GM21447 (cell line): ENCODE results near the gene CADPS2.
A peak's percentile ranks its signal among the peaks of the same experiment; 100 is the strongest.

ENCODE experiments used
- ATAC-seq: cut with Tn5 transposase; IDR thresholded peaks from one replicate; pipeline ENCODE4 v1.9.1; 2021; ENCODE audit not compliant: unreplicated experiment

Gene CADPS2

DNA sequence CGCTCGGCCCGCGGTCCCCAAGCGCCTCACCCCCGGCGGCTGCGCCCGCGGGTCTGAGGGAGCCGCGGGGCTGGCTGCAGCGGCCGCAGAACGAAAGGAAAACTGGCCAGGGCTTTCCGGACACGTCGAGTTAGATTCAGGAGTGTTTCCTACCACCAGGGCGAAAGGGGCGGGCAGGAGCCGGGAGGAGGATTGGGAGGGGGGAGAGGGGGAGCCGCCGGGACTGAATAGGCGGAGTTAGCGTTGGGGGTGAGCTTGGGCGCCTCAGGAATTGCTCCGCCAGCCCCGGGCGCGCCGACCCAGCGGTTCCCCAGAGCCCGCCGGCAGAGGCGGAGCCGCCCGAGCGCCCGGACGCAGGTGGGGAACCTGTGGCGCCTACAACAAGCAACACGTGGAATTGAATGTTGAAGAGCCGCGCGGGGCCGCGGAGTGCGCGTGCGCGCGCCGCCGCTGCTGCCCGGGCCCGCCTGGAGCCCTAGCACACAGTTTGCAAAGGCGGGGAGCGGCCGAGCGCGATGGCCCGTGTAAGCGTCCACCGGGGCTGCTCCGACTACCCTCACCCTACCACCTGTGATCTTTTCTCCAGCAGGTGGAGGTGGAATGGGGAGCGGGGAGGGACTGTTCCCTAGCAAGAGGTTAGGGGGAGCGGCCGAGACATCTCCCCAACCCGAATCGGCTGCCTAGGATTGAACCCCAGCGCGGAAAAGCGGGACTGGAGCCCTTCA, at the start of gene CADPS2:
TSS of gene CADPS2 (minus strand) at position 104 of the 725 bp plus-strand sequence. CDS start 123 bp downstream, outside the sequence.
- peak; percentile 59 for ATAC-seq

DNA sequence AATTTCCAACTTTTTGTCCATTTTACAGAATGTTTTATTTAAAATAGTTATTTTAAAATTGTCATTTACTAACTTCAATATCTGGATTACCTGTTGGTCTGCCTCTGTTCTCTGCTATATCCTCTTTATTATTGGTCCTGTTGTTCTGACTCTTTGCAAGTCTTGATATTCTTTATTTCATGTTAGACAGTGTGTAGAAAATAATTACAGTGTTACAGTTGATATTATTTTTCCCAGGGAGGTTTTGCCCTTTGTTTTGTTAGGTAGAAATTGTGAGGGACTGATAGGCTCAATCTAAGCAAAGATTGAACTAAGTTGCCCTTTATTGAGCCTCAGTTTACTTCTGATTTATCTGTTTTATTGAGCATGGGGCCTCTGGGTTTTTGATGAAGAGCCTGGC, 49.4 kb upstream of the CADPS2 start:
- no peak for ATAC-seq

DNA sequence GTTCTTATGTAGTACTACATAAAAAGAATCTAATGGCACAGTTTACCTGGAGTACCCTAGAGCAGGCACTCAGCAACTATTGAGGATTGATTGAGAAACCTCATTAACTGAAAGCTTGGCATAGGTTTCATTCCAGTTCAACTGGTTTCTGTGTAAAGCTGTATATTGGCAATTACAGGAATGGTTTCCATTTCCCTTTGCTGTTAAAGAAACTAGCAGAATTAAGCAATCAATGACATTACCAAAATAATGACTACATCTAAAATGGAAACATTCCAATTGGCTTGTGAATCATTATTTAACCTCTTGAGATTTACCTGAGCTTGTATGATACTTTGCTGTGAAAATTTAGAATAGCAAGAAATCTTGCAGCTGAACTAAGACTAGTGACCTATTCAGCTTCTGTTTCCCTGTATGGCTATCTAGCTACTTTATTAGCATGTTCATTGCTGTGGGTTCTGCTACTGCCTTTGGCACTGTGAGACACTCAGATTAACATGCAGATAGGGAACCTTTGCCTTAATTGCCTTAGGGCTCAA, 33.5 kb upstream of the CADPS2 start:
- no peak for ATAC-seq

DNA sequence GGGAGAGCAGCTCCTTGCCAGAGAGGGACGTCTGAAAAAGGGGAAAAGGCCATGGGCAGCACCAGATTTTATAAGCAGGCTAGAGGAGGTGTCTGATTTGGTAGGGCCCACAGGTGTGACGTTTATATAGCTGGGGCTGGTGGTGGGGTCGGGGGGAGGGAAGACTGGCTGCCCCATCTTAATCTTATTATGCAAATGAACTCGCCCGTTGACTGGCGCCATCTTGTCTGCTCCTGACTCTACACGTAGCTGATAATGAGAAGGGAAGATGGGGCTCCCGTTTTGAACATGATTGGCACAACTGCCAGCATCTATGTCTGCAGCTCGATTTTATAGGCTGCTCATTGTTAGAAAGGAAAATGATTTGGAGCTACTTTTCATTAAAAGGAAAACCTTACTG, 28.6 kb upstream of the CADPS2 start:
- no peak for ATAC-seq

DNA sequence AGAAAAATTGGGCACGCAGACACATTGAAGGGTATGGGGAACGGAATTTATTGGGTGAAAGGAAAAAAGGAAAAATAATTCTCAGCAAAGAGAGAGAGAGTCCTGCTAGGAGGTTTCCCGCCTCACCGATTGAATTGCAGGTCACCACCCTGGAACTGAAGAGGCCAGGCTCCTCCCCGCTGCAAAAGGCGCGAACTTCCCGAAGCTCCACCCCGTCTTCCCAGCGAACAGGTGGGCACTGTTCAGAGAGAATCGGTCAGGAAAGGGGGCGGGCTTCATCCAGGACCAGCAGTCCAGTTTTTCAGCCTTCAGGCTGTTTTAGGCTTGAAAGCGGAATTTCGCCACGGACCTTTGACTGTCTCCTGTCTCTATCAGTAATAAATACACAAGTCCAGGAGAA, 27.3 kb upstream of the CADPS2 start:
- ATAC-seq = no peak

DNA sequence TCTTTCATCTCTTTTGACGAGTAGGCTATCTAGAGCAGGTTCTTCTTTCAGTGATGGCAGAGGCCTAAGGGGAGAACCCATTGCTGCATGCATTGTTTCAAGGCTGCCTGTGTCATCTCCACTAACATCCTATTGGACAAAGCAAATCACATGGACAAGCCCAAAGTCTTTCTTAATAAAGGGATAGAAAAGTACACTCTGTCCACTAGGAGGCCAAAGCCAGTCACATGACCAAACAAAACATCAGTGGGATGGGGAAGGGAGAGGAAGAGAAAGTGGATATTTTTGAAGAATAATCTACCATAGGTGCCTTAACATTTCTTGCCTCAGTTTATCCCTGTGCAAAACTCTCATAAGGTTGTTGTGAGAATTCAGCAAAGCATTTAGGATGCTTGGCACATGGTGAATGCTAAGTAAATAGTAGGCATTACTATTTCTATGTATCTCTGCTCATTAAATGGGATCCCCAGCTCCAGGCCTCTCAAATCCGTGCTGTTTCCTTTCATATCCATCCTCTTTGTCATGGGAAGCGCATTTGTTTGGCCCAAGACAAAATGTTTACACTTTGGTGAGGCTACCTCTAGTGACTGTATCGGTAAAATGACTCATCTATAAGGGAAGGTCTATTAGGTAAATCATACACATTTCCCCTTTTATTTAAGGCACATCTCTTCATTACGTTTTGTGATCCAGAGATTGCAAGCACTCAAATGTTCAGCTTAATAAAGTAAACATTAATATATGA, 16.7 kb upstream of the CADPS2 start:
- no peak for ATAC-seq

DNA sequence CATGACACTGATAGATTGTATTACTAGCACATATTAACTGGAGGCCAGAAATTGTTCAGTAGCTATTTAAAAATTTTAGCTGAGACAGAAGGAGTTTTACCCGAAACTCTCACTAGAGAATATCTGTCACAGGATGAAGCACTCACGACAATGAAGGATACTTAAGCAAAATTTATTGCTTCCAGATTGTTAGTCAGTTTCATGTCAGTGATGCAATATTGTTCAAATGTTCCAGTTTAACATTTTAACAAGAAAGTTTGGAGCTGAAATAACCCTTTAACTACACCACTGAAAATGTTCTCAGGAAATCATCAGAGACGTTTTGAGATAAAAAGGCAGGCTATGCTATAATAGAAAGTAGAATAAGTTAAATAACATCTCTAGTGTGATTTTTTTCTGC, 15.0 kb upstream of the CADPS2 start:
- no peak for ATAC-seq

DNA sequence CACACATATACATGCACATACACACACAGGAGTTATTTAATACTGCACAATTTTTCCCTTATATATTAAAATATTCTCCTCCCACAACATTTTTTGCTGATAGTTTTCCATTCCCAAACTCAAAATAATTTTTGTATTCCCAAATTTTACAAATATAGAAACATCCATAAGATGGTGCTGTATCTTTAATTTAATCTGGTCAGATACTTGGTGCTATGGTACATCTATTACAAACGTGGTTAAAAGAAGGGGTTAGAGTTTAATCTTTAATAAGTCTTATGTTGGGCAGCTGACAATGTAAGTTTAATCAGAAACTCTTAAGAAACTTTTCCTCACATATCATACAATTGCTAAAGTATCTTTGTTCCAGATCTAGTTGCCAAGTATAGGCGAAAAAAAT, 10.2 kb upstream of the CADPS2 start:
- ATAC-seq = no peak

DNA sequence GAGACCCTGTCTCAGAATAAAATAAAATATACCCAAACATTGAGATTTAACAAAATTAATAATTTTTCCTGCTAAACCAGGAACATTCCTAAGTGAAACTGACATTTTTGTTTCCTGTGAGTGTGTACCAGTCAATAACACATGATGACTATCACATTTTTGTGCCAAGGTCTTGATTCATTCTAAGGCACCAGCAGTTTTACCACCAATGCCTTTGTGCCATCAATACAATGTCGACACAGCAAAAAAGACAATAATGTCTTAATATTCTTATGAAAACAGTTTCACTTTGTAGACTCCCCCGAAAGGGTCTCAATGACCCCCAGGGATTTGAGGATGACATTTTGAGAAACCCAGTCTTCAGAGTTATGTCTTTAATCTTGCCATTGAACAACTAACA, 7.2 kb upstream of the CADPS2 start:
- no peak for ATAC-seq

DNA sequence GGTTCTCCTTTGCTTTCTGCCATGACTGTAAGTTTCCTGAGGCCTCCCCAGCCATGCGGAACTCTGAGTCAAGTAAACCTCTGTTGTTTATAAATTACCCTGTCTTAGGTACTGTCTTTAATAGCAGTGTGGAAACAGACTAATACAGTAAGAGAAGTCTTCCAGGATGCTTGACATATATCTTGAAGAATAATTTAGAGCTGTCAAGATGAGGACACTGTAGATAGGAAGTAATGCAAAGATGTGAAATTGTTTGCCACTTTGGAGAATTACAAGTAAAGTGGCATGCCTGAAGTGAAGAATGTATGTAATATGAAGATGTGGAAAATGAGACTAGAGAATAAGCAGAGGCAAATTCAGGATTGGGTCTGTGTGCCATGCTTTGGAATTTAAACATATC, 2.9 kb upstream of the CADPS2 start:
- no peak for ATAC-seq

DNA sequence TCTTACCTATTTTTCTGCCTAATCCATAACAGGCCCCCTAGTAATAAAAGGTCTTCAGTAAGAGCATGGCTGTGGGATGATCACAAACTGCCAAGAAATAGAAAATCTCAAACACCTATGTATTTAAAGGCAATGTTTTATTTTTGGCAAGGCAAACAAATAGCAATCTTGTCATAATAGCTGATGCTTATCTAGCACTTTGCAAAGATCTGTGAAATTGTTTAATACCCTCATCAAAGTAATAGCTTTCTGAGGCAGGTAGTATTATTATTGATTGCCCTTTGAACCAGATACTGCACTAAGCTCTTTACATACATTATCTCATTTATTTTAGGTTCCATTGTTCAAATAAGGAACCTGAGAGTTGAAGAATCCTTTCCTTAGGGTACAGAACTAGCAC, 1.6 kb upstream of the CADPS2 start:
- ATAC-seq = no peak

DNA sequence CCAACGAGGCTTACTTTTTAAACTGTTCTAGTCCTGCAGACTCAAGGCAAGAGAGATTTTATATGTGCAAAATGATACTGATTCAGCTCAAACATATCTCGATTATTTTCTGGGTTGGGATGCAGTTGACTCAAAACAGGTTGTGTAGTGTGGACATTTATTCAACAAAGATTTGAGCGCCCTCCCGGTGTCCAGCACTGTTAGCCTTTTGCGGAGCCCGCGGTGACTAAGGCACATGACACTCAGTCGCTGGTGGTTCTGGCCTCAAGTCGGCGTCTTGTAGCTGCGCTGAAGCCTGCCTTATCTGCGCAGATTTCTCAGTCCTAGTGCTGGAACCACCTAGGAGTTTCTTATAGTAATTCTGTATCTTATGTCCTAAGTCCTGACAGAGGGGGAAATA, 938 bp upstream of the CADPS2 start:
- no peak for ATAC-seq

DNA sequence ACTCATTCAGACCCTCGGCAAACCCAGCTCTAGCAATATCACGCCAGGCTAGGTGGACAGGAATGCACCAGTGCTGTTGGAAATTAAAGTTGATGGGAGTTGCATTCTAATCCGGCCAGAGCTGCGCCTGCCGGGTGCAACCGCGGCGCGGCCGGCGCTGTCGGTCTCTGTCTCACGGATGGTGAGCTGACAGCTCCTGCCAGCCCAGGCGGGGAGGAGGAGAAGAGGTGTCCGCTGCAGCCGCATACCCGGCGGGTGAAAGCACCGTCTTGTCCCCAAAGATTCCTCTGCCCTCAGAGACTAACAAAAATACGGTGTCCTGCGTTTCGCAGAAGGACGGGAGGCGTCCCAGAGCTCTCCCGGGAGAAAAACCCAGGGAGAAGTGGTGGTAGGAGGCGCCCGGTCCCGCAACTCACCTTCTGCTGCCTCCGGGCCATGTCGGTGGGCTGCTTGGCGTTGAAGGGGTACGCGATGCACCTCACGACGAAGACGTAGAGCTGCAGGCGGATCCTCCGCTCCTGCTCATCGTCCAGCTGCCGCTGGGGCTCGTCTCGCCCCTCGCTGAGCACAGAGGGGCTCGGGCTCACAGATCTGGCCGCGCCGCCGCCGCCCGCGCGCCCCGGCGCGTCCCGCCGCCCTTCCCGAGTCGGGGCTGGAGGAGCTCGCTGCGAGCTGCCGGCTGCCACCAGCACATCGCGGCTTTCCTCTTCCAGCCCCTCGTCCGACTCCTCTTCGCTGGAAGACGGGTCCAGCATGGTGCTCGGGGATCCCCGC, 490 bp downstream of the CADPS2 start:
- peak; percentile 27 for ATAC-seq

DNA sequence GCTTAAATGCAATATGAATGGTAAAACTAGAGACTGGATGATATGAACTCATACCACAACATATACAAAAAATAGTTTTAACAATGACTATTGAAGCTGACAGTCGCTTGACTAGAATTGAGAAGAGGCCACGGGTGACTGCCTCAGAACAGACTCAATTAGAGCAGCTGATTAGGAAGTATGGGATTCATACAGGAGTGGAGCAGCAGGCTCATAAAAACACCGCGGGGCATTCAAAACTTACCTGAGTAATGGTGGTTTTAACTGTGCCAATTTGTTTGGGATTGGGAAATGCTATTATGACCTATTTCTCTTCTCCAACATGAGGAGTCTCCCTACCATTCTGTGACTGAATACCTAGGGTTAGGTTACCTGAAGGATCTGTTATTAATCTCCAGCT, 2.1 kb downstream of the CADPS2 start:
- no peak for ATAC-seq

DNA sequence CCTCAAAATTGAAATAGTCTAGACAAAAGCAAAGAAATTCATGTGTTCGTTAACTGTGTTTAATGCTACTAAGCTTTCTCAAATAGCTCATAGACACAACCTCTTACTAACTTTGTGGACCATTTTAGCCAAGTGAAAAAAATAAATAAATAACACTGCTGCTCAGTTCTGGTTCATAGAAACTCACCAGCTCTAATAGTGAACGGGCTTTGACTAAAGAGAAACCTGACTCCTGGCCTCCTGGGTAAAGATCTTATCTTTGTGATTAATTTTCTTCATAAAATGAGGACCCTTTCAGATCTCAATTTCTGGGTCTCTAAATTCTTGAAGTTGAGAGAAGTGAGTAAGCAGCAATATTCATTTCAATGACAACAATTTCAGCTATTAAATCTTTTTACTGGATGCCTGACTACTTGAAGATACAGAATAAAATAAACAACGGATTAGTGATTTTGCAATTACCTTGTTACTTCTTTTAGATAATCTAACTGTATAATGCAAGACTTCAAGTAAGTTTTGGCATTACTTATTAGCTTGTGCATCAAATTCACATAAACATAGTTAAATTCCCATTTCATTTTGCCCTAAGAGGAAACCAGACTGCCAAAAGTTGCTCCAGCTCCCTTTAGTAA, 3.1 kb downstream of the CADPS2 start:
- ATAC-seq = no peak

DNA sequence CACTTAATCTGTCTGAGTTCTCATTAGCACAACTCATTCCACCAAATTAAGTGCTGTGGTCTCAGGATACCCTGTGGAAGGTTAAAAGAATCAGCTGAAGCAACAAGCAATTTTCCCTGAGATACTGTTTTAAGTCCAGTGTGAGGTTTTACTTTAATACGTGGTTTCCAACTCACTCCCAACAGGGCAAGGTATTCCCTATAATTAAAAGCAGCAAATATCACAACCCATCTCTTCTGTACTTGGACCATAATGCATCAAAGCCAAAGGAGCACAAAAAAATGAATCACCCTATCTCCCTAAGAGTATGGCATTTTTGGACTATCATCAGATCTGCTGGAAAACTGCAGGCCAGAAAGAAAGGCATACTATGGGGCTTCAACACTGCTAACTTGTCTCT, 4.9 kb downstream of the CADPS2 start:
- ATAC-seq = no peak

DNA sequence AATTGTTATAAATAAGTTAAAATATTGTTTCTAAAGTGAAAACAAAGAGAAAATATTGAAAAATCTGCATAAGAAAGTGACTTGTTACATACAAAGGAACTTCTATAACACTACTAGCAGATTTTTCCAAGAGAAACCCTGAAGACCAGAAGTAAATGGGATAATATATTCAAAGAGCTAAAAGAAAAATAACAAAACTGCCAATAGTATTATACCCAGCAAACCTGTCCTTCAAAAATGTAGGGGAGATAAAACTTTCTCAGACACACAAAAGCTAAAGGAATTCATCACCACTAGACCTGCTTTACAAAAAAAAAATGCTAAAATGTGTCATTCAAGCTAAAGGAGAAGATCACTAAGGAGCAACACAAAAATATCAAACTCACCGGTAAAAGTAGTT, 17.0 kb downstream of the CADPS2 start:
- ATAC-seq = no peak

DNA sequence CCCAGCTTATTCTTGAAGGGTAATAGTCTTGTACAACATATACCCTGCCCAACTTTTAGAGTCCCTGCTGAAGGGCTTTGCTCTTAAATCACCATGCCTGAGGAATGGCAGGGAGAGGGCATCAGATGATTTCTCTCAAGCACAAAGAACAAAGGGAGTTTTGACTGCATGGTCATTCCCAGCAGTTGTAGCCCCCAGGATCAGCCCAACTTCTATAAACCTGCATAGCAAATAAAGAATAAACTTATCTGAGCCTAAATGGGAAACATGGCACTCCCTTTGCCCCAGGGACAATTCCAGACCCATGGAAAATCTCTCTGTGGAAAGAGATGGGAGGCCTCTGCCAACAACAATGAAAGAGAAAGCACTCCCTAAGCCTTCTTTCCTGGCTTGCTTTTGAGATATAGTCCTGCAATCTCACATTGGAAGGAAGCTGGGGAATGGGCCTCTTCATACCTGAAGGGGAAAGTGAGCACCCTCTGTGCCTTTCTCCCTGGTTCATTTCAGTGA, 18.7 kb downstream of the CADPS2 start:
- no peak for ATAC-seq

DNA sequence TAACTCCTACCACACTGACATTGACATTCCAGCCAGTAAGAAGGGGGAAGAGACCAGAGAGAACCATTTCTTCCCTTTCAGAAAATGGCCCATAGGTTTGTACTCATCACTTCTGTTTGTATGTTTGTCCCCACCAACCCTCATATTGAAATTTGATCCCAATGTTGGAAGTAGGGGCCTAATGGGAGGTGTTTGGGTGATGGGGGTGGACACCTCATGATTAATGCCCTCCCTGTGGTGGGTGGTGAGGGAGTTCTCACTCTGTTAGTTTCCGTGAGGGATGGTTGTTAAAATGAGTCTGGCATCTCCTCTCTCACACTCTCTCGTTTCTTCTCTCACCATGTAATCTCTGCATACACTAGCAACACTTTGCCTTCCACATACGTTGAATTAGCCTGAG, 21.4 kb downstream of the CADPS2 start:
- ATAC-seq = no peak

DNA sequence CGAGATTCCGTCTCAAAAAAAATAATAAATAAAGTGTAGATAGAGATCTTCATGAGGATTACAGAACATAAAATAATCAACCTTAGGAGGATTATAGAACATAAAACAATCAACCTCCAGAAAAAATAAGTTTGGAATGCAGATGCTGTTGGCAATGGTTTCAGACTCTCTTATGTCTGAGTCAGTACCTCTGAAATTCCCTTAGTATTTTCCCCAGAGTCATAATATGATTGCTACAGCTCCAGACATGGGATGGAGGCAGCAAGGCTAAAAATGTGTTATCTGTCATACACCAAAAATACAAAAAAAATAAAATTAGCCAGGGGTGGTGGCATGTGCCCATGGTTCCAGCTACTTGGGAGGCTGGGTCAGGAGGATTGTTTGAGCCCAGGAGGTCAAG, 22.2 kb downstream of the CADPS2 start:
- no peak for ATAC-seq

DNA sequence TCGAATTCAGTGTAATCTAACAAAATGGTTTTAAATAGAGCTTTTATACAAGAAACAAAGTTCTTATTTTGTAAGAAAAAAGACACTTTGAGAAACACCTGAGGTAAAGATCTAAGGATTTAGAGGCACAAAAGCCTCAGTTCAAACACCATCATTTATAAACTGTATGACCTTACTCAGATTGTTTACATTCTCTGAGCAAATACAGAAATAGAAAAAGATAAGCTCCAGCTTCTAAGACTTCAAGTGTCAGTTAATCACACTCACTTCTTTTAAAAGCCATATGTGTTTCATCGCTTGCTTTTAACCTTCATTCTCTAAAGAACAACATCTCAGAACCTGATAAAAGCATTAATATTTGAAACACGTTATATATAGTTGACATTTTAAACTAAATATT, 27.9 kb downstream of the CADPS2 start:
- no peak for ATAC-seq
